ENCODE measurements around the gene SAMD8.
"Not testable (repeated sequence)": the region's sequence is repeated elsewhere in the genome, so short reads cannot be mapped to it uniquely, and the experiment has no call there.

SAMD8 gene

DNA sequence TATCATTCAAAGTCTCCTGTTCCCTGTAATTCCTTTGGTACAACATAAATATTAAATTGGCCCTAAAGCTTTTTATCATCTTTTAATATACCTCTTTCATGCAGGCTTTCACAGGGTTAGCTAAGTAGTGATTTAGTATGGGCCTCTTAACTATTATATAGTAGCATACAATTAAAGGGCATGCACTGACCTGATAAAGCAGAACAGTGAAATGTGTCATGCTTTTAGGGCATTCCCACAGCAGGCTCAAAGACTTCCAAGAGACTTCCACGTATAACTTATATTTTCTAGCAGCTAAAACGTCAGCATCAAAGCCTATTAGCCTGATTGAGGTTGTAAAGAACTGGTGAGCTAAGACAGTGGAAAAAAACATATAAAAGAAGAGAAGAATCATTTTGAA, 35.3 kb downstream of the SAMD8 start:
- DNase-seq: no peak

- DNase-seq: no peak
Observed at GRCh38 chr10:75150656-75151055, 39.2 kb downstream of the SAMD8 start.

GRCh38 chr10:75159519-75159918, 48.1 kb downstream of the SAMD8 start:
- peak; percentile 8 for DNase-seq

DNA sequence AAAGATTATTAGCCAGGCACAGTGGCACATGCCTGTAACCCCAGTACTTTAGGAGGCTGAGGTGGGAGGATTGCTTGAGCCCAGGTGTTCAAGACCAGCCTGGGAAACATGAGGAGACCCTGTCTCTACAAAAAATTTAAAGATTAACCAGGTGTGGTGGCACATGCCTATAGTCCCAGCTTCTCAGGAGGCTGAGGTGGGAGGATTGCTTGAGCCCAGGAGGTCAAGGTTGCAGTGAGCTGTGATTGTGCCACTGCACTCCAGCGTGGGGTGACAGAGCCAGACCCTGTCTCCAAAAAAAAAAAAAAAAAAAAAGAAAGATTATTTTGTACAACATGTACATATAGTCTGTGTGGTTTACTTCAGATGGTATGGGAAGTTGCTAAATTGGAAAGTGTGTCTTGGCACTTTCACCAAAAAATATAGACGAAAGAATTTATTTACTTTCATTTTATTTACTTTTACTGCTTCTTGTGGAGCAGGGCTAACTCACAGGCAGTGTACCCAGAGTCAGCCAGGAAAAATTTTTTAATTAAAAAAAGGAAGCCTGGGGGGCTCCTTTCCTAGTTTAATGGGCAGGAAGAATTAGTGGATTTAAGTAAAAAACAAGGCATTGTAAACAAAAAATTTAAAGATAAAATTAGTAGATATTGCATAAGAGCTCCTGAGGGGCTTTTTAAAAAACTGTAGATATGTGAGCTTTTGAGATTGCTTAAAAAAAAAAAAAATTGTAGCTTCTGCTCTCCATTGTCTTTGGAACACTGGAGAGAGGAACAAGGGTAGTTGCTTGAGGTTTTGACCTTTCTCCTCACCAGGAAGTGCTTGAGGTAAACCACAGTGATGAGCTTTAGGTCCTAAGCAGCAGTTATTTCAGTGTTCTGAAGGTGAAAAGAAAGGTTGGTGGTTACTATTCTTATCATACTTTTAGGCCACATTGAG, 54.5 kb downstream of the SAMD8 start:
- peak; percentile 21 for DNase-seq

DNA sequence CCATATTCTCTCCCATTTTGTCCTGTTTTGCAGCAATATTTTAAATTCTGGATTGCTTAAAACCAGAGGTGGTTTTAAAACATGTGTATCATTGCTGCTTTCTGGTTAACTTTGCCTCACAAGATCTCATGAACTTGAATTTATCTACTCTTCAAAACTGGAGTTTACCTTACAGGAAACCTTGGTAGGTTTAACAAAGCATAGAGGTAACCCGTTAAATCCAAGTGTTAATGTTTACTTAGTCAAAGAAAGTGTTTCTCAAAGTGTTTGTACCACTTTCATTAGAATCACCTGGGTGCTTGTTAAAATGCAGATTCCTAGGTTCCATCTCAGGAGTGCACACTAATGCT, 55.1 kb downstream of the SAMD8 start:
- no peak for DNase-seq

DNA sequence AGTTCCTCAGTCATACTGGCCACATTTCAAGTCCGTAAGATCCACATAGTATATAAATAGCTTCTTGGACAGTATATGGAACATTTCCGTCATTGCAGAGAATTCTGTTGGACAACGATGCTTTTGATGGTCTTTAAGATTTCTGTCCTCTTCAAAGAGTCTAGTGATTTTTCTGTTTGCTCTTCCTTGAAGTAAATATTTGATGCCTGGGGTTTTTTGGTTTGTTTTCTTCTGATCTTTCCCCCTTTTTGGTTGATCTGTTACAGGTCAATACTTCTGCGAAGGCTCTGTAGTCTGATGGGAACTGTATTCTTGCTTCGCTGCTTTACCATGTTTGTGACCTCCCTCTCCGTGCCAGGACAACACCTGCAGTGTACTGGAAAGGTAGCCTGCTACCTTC, 56.8 kb downstream of the SAMD8 start:
- DNase-seq: no peak

DNA sequence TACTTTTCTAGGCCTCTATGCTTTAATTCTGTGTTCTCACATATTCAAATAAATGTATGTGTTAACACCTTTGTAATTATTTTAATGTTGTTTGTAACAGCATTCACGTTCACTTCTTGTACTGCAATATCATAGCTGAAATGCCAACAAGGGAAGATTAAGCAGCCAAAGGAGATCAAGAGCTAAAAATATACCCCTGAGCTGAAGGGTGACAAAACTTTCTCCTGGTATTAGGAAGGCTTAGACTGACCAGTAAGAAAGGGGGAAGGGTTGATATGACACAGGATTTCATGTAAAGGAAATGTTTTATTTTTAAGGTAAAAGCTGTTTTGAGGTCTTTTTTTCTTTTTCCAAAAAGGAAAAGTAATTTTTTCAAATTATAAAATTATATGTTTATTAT, 58.8 kb downstream of the SAMD8 start:
- DNase-seq: no peak

DNA sequence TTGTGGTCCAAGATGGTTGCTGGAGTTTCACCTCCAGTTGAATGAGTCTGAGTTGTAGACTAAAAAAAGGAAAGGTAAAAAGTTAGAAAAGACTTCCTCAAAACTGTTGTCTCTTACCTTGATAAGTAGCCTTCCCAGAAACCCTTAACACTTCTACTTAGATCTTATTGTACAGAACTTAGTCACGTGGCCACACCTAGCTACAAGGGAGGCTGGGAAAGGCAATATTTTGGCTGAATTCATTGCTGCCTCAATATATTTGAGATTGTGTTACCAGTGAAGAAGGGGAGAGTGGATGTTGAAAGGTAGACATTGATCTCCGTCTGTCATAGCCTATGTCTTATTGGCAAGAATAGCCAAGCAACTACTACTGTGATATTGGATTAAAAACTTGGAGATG, 63.6 kb downstream of the SAMD8 start:
- no peak for DNase-seq

DNA sequence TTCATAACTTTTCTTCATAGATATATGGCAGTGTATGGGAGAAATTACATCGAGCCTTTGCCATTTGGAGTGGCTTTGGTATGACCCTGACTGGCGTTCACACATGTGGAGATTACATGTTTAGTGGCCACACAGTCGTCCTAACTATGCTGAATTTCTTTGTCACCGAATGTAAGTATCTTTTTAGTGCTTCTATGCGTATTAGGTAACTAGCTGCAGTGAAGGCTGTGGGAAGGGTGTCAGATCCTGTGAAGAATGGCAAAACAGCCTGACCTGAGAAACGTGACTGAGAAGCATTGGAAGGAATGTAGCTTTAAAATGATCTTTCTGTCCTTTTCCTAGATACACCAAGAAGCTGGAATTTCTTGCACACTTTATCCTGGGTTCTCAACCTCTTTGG, 64.6 kb downstream of the SAMD8 start:
- no peak for DNase-seq

DNA sequence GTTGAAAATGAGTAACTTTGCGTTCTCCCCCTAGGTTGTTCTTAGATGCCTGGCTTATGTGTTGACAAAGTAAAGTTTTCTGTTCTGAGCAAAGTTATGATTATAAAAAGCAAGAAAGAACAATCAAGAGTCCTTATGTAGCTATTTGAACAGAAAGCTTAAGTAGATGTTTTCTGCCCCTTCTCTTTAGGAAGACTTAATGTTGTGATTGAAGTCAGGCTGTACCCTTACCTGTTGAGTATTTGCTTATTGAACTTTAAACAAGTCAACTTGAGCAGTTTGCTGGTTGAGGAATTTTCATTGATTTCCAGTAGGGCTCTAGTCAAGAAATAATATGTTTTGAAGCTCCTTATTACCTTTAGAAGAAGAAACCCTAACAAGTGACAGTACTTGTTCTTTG, 65.3 kb downstream of the SAMD8 start:
- no peak for DNase-seq

- DNase-seq: no peak
Observed at GRCh38 chr10:75179657-75180177, 68.3 kb downstream of the SAMD8 start.

DNA sequence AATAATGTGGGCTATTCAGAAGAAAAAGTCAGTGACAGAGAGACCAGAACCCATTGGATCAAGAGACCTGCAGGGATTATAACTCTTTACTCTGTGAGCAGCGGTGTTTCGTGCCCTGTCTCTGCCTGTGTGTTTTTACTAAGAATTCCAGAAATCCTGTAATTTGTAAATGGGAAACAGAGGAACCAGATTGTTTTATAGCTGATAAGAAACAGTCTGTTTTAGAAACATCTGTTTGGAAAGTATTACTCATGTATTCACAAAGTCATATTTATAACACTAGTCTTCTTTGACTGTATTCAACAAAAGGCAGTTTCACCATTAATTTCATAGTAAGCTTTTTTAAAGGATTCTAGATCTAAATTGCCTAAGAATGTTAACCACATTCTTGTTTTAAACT, 69.1 kb downstream of the SAMD8 start:
- peak; percentile 11 for DNase-seq

DNA sequence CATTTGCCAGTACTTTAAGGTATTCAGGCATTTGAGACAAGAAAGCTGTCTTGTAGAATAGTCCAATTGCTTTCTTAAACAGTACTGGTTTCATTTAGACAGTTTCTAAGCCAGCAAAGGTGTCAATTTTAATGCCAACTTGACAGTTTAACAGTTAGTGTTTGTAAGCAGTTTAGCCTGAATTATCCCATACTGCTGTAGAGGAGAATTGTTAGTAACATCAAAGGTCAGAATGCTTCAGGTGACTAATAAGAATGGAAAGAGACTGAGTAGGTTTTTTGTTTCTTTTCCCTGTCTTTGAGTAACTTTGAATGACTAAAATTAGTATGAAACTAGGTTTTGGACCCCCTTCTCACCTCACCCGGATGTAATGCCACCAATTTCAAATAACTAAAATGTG, 69.6 kb downstream of the SAMD8 start:
- no peak for DNase-seq

- DNase-seq: no peak
Observed at GRCh38 chr10:75186310-75186709, 74.9 kb downstream of the SAMD8 start.

DNA sequence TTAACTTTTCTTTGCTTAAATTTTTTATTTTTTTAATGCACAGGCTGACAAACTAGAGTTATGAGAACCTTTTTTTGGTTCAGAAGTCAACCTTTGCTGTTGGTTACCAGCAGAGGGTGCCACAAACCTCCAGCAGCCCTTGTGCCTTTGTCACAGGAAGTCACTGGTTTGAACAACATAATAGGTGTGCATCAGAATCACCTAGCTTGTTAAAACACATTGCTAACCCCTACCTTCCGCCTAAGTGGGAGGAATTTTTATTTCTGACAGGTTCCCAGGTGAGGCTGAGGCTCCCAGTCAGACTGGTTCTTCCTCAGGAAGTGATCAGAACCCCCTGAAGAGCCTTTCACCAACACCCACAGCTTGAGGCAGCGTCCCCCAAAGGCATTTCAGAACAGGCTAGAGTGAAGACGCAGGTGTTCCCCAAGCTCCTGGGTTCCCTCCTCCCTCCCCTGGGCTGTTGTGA, 76.5 kb downstream of the SAMD8 start:
- DNase-seq: peak; percentile 58

- DNase-seq: not testable (repeated sequence)
Observed at GRCh38 chr10:75188522-75188921, 77.1 kb downstream of the SAMD8 start.

GRCh38 chr10:75189266-75190096, 78.0 kb downstream of the SAMD8 start:
- DNase-seq: no peak

GRCh38 chr10:75191821-75192568, 80.5 kb downstream of the SAMD8 start:
- peak; percentile 88 for DNase-seq

GRCh38 chr10:75194625-75195024, 83.2 kb downstream of the SAMD8 start:
- not testable (repeated sequence) for DNase-seq

DNA sequence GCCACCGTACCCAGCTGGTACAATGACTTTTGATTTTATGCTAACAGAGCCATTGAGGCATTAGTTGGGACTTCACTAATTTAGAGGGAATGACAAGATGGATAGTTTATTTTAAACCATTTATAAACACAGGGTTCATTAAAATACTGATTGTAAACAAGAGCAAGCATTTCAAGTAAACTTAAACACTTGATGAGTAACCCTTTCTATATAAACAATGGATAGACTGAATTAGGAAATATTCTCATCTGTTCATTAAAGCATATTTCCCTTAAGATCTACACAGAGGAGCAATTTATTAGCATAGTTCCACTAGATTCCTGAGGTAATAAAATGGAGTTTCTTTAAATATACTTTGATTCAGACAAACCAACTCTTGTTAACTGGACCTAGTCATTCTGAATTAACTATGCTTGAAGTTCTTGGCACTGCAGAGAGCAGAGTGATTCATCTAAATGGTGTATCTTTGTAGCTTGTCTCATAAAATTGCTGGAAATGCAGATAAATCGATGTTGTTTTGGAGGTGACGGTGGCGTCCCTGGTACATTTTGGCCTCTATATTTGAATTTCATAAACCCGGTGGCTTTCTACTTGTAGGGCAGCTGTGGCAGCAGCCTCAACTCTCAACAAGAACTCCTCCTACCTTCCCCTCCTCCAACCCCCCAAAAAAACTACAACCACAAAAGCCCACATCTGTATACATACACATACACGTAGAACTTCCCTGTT, 83.7 kb downstream of the SAMD8 start:
- DNase-seq: peak; percentile 66

DNA sequence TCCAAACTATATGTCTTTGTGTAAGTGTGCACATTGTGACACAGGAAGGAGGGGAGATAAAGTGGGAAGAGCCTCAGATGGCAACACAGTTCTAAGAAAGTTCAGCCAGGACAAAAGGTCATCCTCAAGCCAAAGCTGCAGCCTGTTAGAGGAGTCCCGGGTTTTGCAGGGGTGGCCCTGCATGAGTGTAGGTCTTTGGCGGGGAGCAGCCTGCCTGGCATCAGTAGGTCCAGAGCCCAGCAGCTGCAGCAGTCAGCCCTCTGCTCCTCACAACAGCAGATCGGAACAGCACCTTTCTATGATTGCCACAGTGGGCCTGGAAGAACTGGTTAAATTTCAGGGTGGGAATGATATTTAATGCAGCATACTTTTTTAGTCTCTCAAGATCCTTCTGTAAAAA, 85.6 kb downstream of the SAMD8 start:
- DNase-seq: no peak

DNA sequence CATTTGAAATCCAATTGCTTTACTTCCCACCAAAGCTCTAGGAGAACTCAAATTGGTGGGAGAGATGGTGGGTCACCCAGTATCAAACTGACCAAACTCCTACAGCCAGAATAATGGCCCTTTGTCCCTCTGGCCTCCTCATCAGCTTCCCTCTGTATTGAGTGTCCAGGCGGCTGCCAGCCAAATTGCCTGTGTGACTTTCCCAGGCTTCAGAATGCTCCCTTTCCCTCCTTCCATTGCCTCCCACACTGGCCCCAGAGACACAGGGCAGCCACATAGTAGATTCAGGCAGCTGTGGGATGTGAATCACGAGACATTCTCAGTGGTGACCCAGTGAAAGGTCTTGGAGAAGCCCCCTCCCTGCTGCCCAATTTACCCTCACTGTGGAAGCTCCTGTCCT, 86.5 kb downstream of the SAMD8 start:
- no peak for DNase-seq

Measured in fibroblast of skin of right biceps (primary cell).